ENCODE results near the gene CBX5. TPM values are rescaled to one million over a fixed set of nuclear protein-coding genes. Genes with fewer than 3 reads are reported as not detected.
"Not testable (repeated sequence)": the region's sequence is repeated elsewhere in the genome, so short reads cannot be mapped to it uniquely, and the experiment has no call there.

Gene CBX5
- polyA plus RNA-seq, 4 donors, result 2.7 to 40.1 (median 8.3) TPM

- FAIRE-seq, result no peak
- H3K4me3 ChIP-seq (ENCODE audit: low read depth in 1 of 3, low read length in 3 of 3), result no peak overlapping the region
- WGBS, 3 donors, result 46 to 62% (median 50%) methylated on average over 3 of the region's 3 CpGs
- H3K27me3 ChIP-seq (ENCODE audit: control insufficient read depth in 3 of 3, insufficient read depth in 3 of 3, low read length in 3 of 3), result peaks cover 3 to 64% (median 12%) of the 10 kb centered on the region in 3 donors
- H3K27ac ChIP-seq (ENCODE audit: low read depth in 1 of 3, low read length in 2 of 3), result no peak overlapping the region
- H3K4me1 ChIP-seq (ENCODE audit: control insufficient read depth in 3 of 3, insufficient read depth in 2 of 3, low read depth in 1 of 3, low read length in 2 of 3), result peaks cover 0 to 4% (median 0%) of the 10 kb centered on the region in 3 donors
- H3K36me3 ChIP-seq (ENCODE audit: control insufficient read depth in 3 of 3, insufficient read depth in 2 of 3, low read depth in 1 of 3, low read length in 3 of 3), result no peaks in the 10 kb centered on the region
- DNase-seq, result no peak
- no peaks in the 10 kb centered on the region for H3K9me3 ChIP-seq (ENCODE audit: control insufficient read depth in 2 of 2, insufficient read depth in 1 of 2, low read depth in 1 of 2, low read length in 1 of 2)
These were observed 80.0 kb downstream of the CBX5 start for GRCh38 chr12:54199917-54200316.

- no peaks in the 10 kb centered on the region for H3K36me3 ChIP-seq (ENCODE audit: control insufficient read depth in 3 of 3, insufficient read depth in 2 of 3, low read depth in 1 of 3, low read length in 3 of 3)
- FAIRE-seq (no peak), DNase-seq (no peak)
- peaks cover 0 to 5% (median 0%) of the 10 kb centered on the region in 3 donors for H3K4me1 ChIP-seq (ENCODE audit: control insufficient read depth in 3 of 3, insufficient read depth in 2 of 3, low read depth in 1 of 3, low read length in 2 of 3)
- no peak overlapping the region for H3K27ac ChIP-seq (ENCODE audit: low read depth in 1 of 3, low read length in 2 of 3)
- H3K4me3 ChIP-seq (ENCODE audit: low read depth in 1 of 3, low read length in 3 of 3), result no peak overlapping the region
- peaks cover 3 to 68% (median 12%) of the 10 kb centered on the region in 3 donors for H3K27me3 ChIP-seq (ENCODE audit: control insufficient read depth in 3 of 3, insufficient read depth in 3 of 3, low read length in 3 of 3)
- WGBS, 3 donors, result 69 to 76% (median 76%) methylated on average over 6 of the region's 6 CpGs
- no peaks in the 10 kb centered on the region for H3K9me3 ChIP-seq (ENCODE audit: control insufficient read depth in 2 of 2, insufficient read depth in 1 of 2, low read depth in 1 of 2, low read length in 1 of 2)
These were observed 80.9 kb downstream of the CBX5 start for GRCh38 chr12:54199034-54199433.

- H3K27me3 ChIP-seq (ENCODE audit: control insufficient read depth in 3 of 3, insufficient read depth in 3 of 3, low read length in 3 of 3), result peaks cover 6 to 69% (median 14%) of the 10 kb centered on the region in 3 donors
- WGBS, 3 donors, result 24 to 45% (median 41%) methylated on average over 8 of the region's 8 CpGs
- DNase-seq, result no peak
- peaks cover 0 to 5% (median 0%) of the 10 kb centered on the region in 3 donors for H3K4me1 ChIP-seq (ENCODE audit: control insufficient read depth in 3 of 3, insufficient read depth in 2 of 3, low read depth in 1 of 3, low read length in 2 of 3)
- no peak overlapping the region for H3K4me3 ChIP-seq (ENCODE audit: low read depth in 1 of 3, low read length in 3 of 3)
- no peaks in the 10 kb centered on the region for H3K36me3 ChIP-seq (ENCODE audit: control insufficient read depth in 3 of 3, insufficient read depth in 2 of 3, low read depth in 1 of 3, low read length in 3 of 3)
- no peaks in the 10 kb centered on the region for H3K9me3 ChIP-seq (ENCODE audit: control insufficient read depth in 2 of 2, insufficient read depth in 1 of 2, low read depth in 1 of 2, low read length in 1 of 2)
- no peak for FAIRE-seq
- H3K27ac ChIP-seq (ENCODE audit: low read depth in 1 of 3, low read length in 2 of 3), result peak overlapping the region in 1 of 3 donors; percentile 10
These were observed 82.5 kb downstream of the CBX5 start for GRCh38 chr12:54197431-54197909.

GRCh38 chr12:54197010-54197409 lies 82.9 kb downstream of the CBX5 start:
- Histone ChIP-seq H3K36me3 (ENCODE audit: control insufficient read depth in 3 of 3, insufficient read depth in 2 of 3, low read depth in 1 of 3, low read length in 3 of 3) (no peaks in the 10 kb centered on the region), H3K9me3 (ENCODE audit: control insufficient read depth in 2 of 2, insufficient read depth in 1 of 2, low read depth in 1 of 2, low read length in 1 of 2) (no peaks in the 10 kb centered on the region), H3K27me3 (ENCODE audit: control insufficient read depth in 3 of 3, insufficient read depth in 3 of 3, low read length in 3 of 3) (peaks cover 6 to 72% (median 12%) of the 10 kb centered on the region in 3 donors), H3K4me3 (ENCODE audit: low read depth in 1 of 3, low read length in 3 of 3) (no peak overlapping the region), H3K4me1 (ENCODE audit: control insufficient read depth in 3 of 3, insufficient read depth in 2 of 3, low read depth in 1 of 3, low read length in 2 of 3) (peaks cover 0 to 5% (median 0%) of the 10 kb centered on the region in 3 donors), H3K27ac (ENCODE audit: low read depth in 1 of 3, low read length in 2 of 3) (peak overlapping the region in 1 of 3 donors; percentile 10)
- 42 to 62% (median 61%) methylated on average over 5 of the region's 5 CpGs for WGBS, 3 donors
- FAIRE-seq, result no peak
- DNase-seq, result no peak

GRCh38 chr12:54196396-54196795 lies 83.5 kb downstream of the CBX5 start:
- H3K27ac ChIP-seq (ENCODE audit: low read depth in 1 of 3, low read length in 2 of 3), result no peak overlapping the region

GRCh38 chr12:54195737-54196347 lies 84.1 kb downstream of the CBX5 start:
- no peaks in the 10 kb centered on the region for H3K9me3 ChIP-seq (ENCODE audit: control insufficient read depth in 2 of 2, insufficient read depth in 1 of 2, low read depth in 1 of 2, low read length in 1 of 2)
- no peak for FAIRE-seq
- WGBS, 3 donors, result 16 to 18% (median 17%) methylated on average over 17 of the region's 17 CpGs
- peaks cover 0 to 12% (median 0%) of the 10 kb centered on the region in 3 donors for H3K4me1 ChIP-seq (ENCODE audit: control insufficient read depth in 3 of 3, insufficient read depth in 2 of 3, low read depth in 1 of 3, low read length in 2 of 3)
- peaks cover 6 to 73% (median 12%) of the 10 kb centered on the region in 3 donors for H3K27me3 ChIP-seq (ENCODE audit: control insufficient read depth in 3 of 3, insufficient read depth in 3 of 3, low read length in 3 of 3)
- H3K27ac ChIP-seq (ENCODE audit: low read depth in 1 of 3, low read length in 2 of 3), result no peak overlapping the region
- no peak overlapping the region for H3K4me3 ChIP-seq (ENCODE audit: low read depth in 1 of 3, low read length in 3 of 3)
- peak in 1 of 2 donors; percentile 43 for DNase-seq
- H3K36me3 ChIP-seq (ENCODE audit: control insufficient read depth in 3 of 3, insufficient read depth in 2 of 3, low read depth in 1 of 3, low read length in 3 of 3), result no peaks in the 10 kb centered on the region

More at GRCh38 chr12:54196396-54196795, 83.5 kb downstream of the CBX5 start:
- no peak for FAIRE-seq
- H3K36me3 ChIP-seq (ENCODE audit: control insufficient read depth in 3 of 3, insufficient read depth in 2 of 3, low read depth in 1 of 3, low read length in 3 of 3), result no peaks in the 10 kb centered on the region
- 41 to 70% (median 55%) methylated on average over 5 of the region's 5 CpGs for WGBS, 3 donors
- H3K9me3 ChIP-seq (ENCODE audit: control insufficient read depth in 2 of 2, insufficient read depth in 1 of 2, low read depth in 1 of 2, low read length in 1 of 2), result no peaks in the 10 kb centered on the region
- H3K4me3 ChIP-seq (ENCODE audit: low read depth in 1 of 3, low read length in 3 of 3), result no peak overlapping the region
- H3K4me1 ChIP-seq (ENCODE audit: control insufficient read depth in 3 of 3, insufficient read depth in 2 of 3, low read depth in 1 of 3, low read length in 2 of 3), result peaks cover 0 to 9% (median 0%) of the 10 kb centered on the region in 3 donors
- DNase-seq, result no peak
- H3K27me3 ChIP-seq (ENCODE audit: control insufficient read depth in 3 of 3, insufficient read depth in 3 of 3, low read length in 3 of 3), result peaks cover 6 to 74% (median 12%) of the 10 kb centered on the region in 3 donors

- Histone ChIP-seq H3K27me3 (ENCODE audit: control insufficient read depth in 3 of 3, insufficient read depth in 3 of 3, low read length in 3 of 3) (peaks cover 5 to 66% (median 10%) of the 10 kb centered on the region in 3 donors), H3K27ac (ENCODE audit: low read depth in 1 of 3, low read length in 2 of 3) (no peak overlapping the region), H3K4me3 (ENCODE audit: low read depth in 1 of 3, low read length in 3 of 3) (no peak overlapping the region), H3K4me1 (ENCODE audit: control insufficient read depth in 3 of 3, insufficient read depth in 2 of 3, low read depth in 1 of 3, low read length in 2 of 3) (peaks cover 0 to 12% (median 0%) of the 10 kb centered on the region in 3 donors), H3K9me3 (ENCODE audit: control insufficient read depth in 2 of 2, insufficient read depth in 1 of 2, low read depth in 1 of 2, low read length in 1 of 2) (no peaks in the 10 kb centered on the region), H3K36me3 (ENCODE audit: control insufficient read depth in 3 of 3, insufficient read depth in 2 of 3, low read depth in 1 of 3, low read length in 3 of 3) (no peaks in the 10 kb centered on the region)
- no peak for DNase-seq
- 6 to 48% (median 20%) methylated on average over 4 of the region's 4 CpGs for WGBS, 3 donors
- FAIRE-seq, result no peak
These were observed 84.7 kb downstream of the CBX5 start for GRCh38 chr12:54195080-54195736.

GRCh38 chr12:54194611-54195010 lies 85.3 kb downstream of the CBX5 start:
- Histone ChIP-seq H3K4me1 (ENCODE audit: control insufficient read depth in 3 of 3, insufficient read depth in 2 of 3, low read depth in 1 of 3, low read length in 2 of 3) (peaks cover 0 to 12% (median 0%) of the 10 kb centered on the region in 3 donors), H3K27me3 (ENCODE audit: control insufficient read depth in 3 of 3, insufficient read depth in 3 of 3, low read length in 3 of 3) (peaks cover 3 to 68% (median 9%) of the 10 kb centered on the region in 3 donors)
- not testable (repeated sequence) for H3K36me3 ChIP-seq (ENCODE audit: control insufficient read depth in 3 of 3, insufficient read depth in 2 of 3, low read depth in 1 of 3, low read length in 3 of 3); FAIRE-seq; DNase-seq; H3K9me3 ChIP-seq (ENCODE audit: control insufficient read depth in 2 of 2, insufficient read depth in 1 of 2, low read depth in 1 of 2, low read length in 1 of 2); H3K27ac ChIP-seq (ENCODE audit: low read depth in 1 of 3, low read length in 2 of 3); H3K4me3 ChIP-seq (ENCODE audit: low read depth in 1 of 3, low read length in 3 of 3)
- 53 to 71% (median 63%) methylated on average over 2 of the region's 2 CpGs for WGBS, 3 donors

Data from small intestine (tissue), 7 donors.